ENCODE results near the gene RABL2B.
A peak's percentile ranks its signal among the peaks of the same experiment; 100 is the strongest.

RABL2B gene

GRCh38 chr22:50738649-50739227 lies 44.7 kb downstream of the RABL2B start:
- no peak for DNase-seq (ENCODE audit: low spot score)

GRCh38 chr22:50737728-50738648 lies 45.4 kb downstream of the RABL2B start, which contains the start of gene ACR:
Gene ACR, plus strand, starts transcription at chr22:50738204. Its CDS starts 32 bp downstream, at chr22:50738236.
- DNase-seq (ENCODE audit: low spot score), result no peak

GRCh38 chr22:50735739-50736030 lies 47.8 kb downstream of the RABL2B start:
- DNase-seq (ENCODE audit: low spot score), result no peak

- no peak for DNase-seq (ENCODE audit: low spot score)
Observed at GRCh38 chr22:50734986-50735738, 48.3 kb downstream of the RABL2B start.

GRCh38 chr22:50734343-50734771 lies 49.1 kb downstream of the RABL2B start:
- no peak for DNase-seq (ENCODE audit: low spot score)

- DNase-seq (ENCODE audit: low spot score), result peak; percentile 87
Observed at GRCh38 chr22:50733521-50734342, 49.7 kb downstream of the RABL2B start.

GRCh38 chr22:50732681-50733080 lies 50.8 kb downstream of the RABL2B start:
- DNase-seq (ENCODE audit: low spot score), result no peak

- peak; percentile 75 for DNase-seq (ENCODE audit: low spot score)
Observed at GRCh38 chr22:50731811-50732624, 51.4 kb downstream of the RABL2B start.

GRCh38 chr22:50730941-50731661 lies 52.3 kb downstream of the RABL2B start:
- DNase-seq (ENCODE audit: low spot score), result no peak

- no peak for DNase-seq (ENCODE audit: low spot score)
Observed at GRCh38 chr22:50730013-50730891, 53.2 kb downstream of the RABL2B start.

GRCh38 chr22:50729391-50730012 lies 53.9 kb downstream of the RABL2B start:
- no peak for DNase-seq (ENCODE audit: low spot score)

- DNase-seq (ENCODE audit: low spot score), result no peak
Observed at GRCh38 chr22:50728523-50728931, 54.9 kb downstream of the RABL2B start.

- no peak for DNase-seq (ENCODE audit: low spot score)
Observed at GRCh38 chr22:50727678-50728522, 55.5 kb downstream of the RABL2B start.

GRCh38 chr22:50726643-50727340 lies 56.6 kb downstream of the RABL2B start:
- no peak for DNase-seq (ENCODE audit: low spot score)

- no peak for DNase-seq (ENCODE audit: low spot score)
Observed at GRCh38 chr22:50725597-50725996, 57.8 kb downstream of the RABL2B start.

GRCh38 chr22:50724616-50725015 lies 58.8 kb downstream of the RABL2B start:
- DNase-seq (ENCODE audit: low spot score), result no peak

- DNase-seq (ENCODE audit: low spot score), result no peak
Observed at GRCh38 chr22:50723991-50724390, 59.4 kb downstream of the RABL2B start.

All from Ammon's horn (tissue), 1 donor.